Nasal cavity respiratory epithelium epithelial cell of viscerocranial mucosa (primary cell): ENCODE measurements around the gene CAMK2N2. TPM values are rescaled to one million over a fixed set of nuclear protein-coding genes. Genes with fewer than 3 reads are reported as not detected.

Source experiments
- total RNA-seq: library from RNA; depleted of rRNA; stranded (reverse); fragments of >200 nt; gene quantifications from 2 replicates; pipeline ENCODE4 v1.2.3, GENCODE V29; 2014

The CAMK2N2 gene
- total RNA-seq = under 0.01 TPM in 1 of 2 replicates, not detected in the other

GRCh38 chr3:184261270-184261853 lies at the start of gene CAMK2N2:
Gene CAMK2N2, minus strand, starts transcription at chr3:184261553. Its CDS starts 268 bp downstream, at chr3:184261285.

DNA sequence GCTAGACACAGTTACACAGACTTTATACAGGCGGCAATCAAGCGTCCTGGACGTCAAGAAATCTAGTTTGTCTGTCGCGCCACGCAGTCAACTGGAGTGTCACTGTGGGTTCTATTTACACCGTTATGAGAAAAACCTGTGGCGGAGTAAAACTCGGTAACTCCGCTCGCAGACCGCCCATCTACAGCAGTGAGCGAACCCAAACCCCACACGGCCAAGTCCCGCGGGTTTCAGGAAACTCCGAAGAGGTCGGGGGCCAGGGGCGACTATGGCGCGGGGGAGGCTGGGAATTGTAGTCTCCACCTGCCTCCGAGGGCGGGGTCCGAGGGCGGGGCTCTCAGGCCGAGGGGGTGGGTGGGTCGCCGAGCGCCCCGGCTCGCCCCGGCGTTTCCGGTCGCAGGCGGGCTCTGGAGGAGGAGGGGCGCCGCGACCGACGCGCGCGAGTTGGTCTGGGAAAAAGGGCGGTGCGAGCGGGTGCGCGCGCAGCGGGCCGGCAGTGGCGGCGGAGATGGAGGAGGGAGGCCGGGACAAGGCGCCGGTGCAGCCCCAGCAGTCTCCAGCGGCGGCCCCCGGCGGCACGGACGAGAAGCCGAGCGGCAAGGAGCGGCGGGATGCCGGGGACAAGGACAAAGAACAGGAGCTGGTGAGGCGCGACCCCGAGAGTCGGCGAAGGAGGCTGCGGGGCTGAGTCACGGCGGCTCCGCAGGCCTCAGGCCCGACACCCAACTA lies 37.6 kb upstream of the CAMK2N2 start, which contains the start of gene PSMD2:
TSS of gene PSMD2 (plus strand) at position 483 of the 729 bp plus-strand sequence. CDS start at position 509, 26 bp downstream.

GRCh38 chr3:184275961-184276910 lies 14.9 kb upstream of the CAMK2N2 start, which contains the start of gene ECE2:
Gene ECE2, plus strand, starts transcription at chr3:184276022. Its CDS starts 132 bp downstream, at chr3:184276154.

GRCh38 chr3:184249412-184250166 lies 11.8 kb downstream of the CAMK2N2 start, which contains the start of gene EEF1AKMT4:
Gene EEF1AKMT4, plus strand, starts transcription at chr3:184249672. Its CDS starts 23 bp downstream, at chr3:184249695.

DNA sequence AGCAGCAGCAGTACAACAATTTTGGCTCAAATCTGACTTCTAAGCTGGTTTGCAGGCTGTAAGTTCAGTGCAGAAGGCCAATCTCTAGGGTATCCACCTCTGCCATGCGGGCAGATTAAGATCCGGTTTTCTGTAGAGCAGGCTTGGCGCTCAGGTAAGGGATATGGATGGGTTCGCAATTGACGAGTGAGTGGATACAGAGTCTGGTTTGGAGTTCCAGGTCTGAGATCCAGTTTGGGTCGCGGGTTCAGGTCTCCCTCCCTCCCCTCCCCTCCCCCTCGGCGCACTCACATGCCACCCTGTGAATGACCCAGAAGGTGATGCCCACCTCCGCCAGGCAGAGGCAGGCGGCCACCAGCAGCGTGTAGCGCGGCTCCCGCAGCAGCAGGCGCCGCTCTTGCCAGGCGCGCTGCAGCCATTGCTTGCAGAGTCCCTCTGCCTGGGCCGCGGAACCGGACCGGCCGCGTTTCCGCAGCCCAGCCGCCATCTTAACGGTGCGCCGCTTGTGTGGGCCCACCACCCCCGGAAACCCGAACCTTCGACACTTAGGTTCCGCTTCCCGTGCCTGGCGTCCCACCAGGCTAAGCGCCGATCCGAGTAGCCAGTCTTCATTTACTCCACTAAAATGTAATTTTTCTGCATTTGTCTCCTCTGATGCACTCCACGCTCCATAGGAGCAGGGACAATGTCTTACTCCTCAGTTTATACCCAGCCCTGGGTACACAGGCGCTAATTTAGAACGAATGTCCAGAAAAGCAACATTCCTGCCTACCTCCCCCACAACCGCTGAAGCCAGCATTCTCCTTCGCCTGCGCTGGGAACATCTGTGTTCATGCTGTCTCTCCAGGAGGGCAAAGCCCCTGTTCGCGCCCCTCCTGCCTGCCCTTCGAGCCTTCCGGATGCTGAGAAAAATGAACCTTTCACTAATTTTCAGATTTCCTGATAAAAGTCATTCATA lies 12.6 kb downstream of the CAMK2N2 start, which contains the start of gene ALG3:
TSS of gene ALG3 (minus strand) at position 509 of the 958 bp plus-strand sequence. CDS start at position 487, 22 bp downstream.

GRCh38 chr3:184229394-184230080 lies 31.8 kb downstream of the CAMK2N2 start, which contains the start of gene VWA5B2:
Gene VWA5B2, plus strand, starts transcription at chr3:184229585. Its CDS starts 944 bp downstream, at chr3:184230529.

Other genes with a start within 250 kb of the CAMK2N2 start
- 11.3 and 49.3 TPM in 2 replicates for gene ABCC5, start 243.7 kb downstream of the CAMK2N2 start, total RNA-seq
- gene HTR3D, start 229.8 kb downstream of the CAMK2N2 start, total RNA-seq = not detected in 2 replicates
- gene HTR3C, start 208.5 kb downstream of the CAMK2N2 start, total RNA-seq = not detected in 2 replicates
- not detected in 2 replicates for gene HTR3E, start 164.5 kb downstream of the CAMK2N2 start, total RNA-seq
- gene EIF2B5, start 126.2 kb downstream of the CAMK2N2 start, total RNA-seq = 31.1 and 37.1 TPM in 2 replicates
- gene DVL3, start 106.2 kb downstream of the CAMK2N2 start, total RNA-seq = 28.0 and 54.0 TPM in 2 replicates
- 155 and 294 TPM in 2 replicates for gene AP2M1, start 86.7 kb downstream of the CAMK2N2 start, total RNA-seq
- gene ABCF3, start 75.4 kb downstream of the CAMK2N2 start, total RNA-seq = 68.0 and 69.3 TPM in 2 replicates
- gene VWA5B2, start 32.0 kb downstream of the CAMK2N2 start, total RNA-seq = not detected in 2 replicates
- gene ALG3, start 12.6 kb downstream of the CAMK2N2 start, total RNA-seq = 41.7 and 45.7 TPM in 2 replicates
- gene EEF1AKMT4, start 11.9 kb downstream of the CAMK2N2 start, total RNA-seq = 10.3 and 10.9 TPM in 2 replicates
- gene ECE2, start 14.5 kb upstream of the CAMK2N2 start, total RNA-seq = not detected in 2 replicates
- gene PSMD2, start 37.7 kb upstream of the CAMK2N2 start, total RNA-seq = 448 and 508 TPM in 2 replicates
- 315 and 659 TPM in 2 replicates for gene EIF4G1, start 53.1 kb upstream of the CAMK2N2 start, total RNA-seq
- gene FAM131A, start 76.0 kb upstream of the CAMK2N2 start, total RNA-seq = 17.6 and 22.6 TPM in 2 replicates
- gene CLCN2, start 100.1 kb upstream of the CAMK2N2 start, total RNA-seq = 2.1 and 4.8 TPM in 2 replicates
- gene POLR2H, start 100.2 kb upstream of the CAMK2N2 start, total RNA-seq = 47.8 and 50.2 TPM in 2 replicates
- not detected in 2 replicates for gene THPO, start 116.7 kb upstream of the CAMK2N2 start, total RNA-seq
- gene CHRD, start 118.5 kb upstream of the CAMK2N2 start, total RNA-seq = not detected in 2 replicates